GM12892 (cell line): Measurements from ENCODE around the gene TTYH2. TPM values are rescaled to one million over a fixed set of nuclear protein-coding genes. Genes with fewer than 3 reads are reported as not detected.

ENCODE experiments used
- DNase-seq: peaks from one replicate; pipeline ENCODE4 v3.0.0; 2011; ENCODE audit not compliant: insufficient read length
- FAIRE-seq: peaks from 2 replicates; lab custom pipeline; 2011; peaks lifted over from hg19 to GRCh38; lab: Jason Lieb, UNC
- POLR2A ChIP-seq: IDR thresholded peaks from 2 replicates; pipeline ENCODE4 v1.6.1; 2011; ENCODE audit warnings: low read depth, low read length, control low read depth
- POLR2AphosphoS5 ChIP-seq: IDR thresholded peaks from 2 replicates; pipeline ENCODE4 v1.6.1; 2011; ENCODE audit warnings: low read depth, low read length, control low read depth
- TAF1 ChIP-seq: IDR thresholded peaks from 2 replicates; pipeline ENCODE4 v1.6.1; 2011; ENCODE audit warnings: low read depth, mild to moderate bottlenecking, control low read depth, low read length, borderline replicate concordance
- polyA plus RNA-seq: library from polyadenylated mRNA; unstranded; fragments of >200 nt; gene quantifications from one replicate; pipeline ENCODE4 v1.2.1, GENCODE V29; 2012; ENCODE audit warnings: missing spikeins, inconsistent platforms; ENCODE audit not compliant: missing spikeins

Gene TTYH2
- 5.6 TPM for polyA plus RNA-seq

DNA sequence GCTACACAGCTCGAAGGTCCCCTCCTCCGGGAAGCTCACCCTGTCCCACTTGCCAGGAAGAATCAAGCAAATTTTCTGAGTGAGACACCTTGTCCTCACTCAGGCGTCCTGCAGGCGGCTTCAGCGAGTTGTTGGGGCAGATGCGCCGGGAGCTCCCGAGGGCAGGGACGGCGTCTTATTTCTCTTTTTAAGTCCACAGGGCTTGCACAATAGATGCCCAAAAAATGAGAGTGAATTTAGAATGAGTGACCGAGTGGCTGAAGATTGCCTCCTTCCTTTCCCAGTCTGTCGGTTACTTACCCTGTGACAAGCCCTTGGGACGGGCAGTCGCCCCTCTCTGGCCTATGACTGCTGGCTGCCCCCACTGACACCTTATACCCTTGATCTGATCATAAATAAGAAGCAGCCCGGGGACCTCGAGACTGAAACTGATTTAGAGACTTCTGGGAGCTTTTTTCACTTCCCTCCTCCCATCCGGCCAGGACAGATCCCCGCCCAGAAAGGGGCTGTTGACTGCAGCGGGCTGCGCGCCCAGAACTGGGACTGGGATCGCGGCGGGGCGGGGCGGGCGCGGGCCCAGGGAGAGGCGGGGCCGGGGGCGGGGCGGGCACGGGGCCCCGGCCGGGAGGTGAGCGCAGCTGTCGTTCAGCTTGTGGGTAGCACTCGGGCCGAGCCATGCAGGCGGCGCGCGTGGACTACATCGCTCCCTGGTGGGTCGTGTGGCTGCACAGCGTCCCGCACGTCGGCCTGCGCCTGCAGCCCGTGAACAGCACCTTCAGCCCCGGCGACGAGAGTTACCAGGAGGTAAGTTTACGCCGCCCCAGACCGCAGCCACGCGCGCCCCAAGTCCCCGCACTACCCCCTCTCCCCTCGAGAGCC is at the start of gene TTYH2:
TTYH2 (plus strand) TSS at position 659 of the 879 bp plus-strand sequence; CDS start at position 676, 17 bp downstream.
- DNase-seq, result peak; percentile 73
- peak; percentile 89 for FAIRE-seq
- TF ChIP-seq TAF1, result no peak
- peak; percentile 45; the same call in 1 of the 2 replicates for TF ChIP-seq POLR2A
- peak; percentile 33; the same call in 1 of the 2 replicates for TF ChIP-seq POLR2AphosphoS5

DNA sequence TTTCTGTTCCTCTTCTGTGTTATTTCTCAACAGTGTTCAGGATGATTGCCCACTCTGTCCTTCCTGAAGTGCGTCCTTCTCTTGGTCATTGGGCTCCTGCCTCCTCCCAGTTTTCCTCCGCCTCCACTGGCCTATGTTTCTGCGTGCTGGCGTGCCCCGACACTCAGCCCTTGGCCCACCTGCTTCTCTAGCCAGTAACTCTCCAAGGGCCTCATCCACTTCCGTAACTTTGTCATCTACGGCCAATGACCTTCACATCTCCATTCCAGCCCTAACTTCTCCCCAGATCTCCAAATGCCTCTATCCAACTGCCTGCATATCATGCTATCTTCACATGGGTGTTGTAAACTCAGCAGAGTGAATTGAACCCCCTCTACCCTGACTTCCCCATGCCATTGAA is 49.5 kb upstream of the TTYH2 start:
- FAIRE-seq (no peak), DNase-seq (no peak)
- no peak for TF ChIP-seq POLR2AphosphoS5
- TF ChIP-seq POLR2A, result no peak
- TF ChIP-seq TAF1, result no peak

GRCh38 chr17:74164446-74165045 is 48.8 kb upstream of the TTYH2 start:
- DNase-seq, result no peak
- no peak for TF ChIP-seq POLR2AphosphoS5
- no peak for TF ChIP-seq TAF1
- no peak for TF ChIP-seq POLR2A
- FAIRE-seq, result no peak

DNA sequence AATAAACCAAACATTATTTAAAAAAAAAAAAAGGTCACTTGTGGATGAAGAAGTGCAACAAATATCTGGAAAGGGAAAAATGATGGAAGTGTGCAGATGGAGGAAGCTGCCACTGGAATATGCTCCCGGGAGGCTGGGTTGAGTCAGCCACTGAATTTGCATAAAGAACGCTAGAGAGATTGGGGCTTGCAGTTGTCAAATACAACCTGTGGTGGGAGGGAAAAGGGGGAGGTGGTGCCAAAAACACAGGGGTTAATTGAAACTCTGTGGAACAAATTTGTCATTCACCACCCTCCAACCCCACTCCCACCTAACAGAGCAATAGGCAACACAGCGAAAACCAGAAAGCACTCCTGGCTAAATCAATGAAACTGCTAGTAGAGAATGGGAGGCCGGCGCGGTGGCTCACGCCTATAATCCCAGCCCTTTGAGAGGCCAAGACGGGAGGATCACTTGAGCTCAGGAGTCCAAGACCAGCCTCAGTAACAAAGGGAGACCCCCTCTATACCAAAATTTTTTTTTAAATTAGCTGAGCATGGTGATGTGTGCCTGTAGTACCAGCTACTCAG is 47.5 kb upstream of the TTYH2 start:
- no peak for DNase-seq
- TF ChIP-seq TAF1 (no peak), POLR2AphosphoS5 (no peak), POLR2A (no peak)
- no peak for FAIRE-seq

DNA sequence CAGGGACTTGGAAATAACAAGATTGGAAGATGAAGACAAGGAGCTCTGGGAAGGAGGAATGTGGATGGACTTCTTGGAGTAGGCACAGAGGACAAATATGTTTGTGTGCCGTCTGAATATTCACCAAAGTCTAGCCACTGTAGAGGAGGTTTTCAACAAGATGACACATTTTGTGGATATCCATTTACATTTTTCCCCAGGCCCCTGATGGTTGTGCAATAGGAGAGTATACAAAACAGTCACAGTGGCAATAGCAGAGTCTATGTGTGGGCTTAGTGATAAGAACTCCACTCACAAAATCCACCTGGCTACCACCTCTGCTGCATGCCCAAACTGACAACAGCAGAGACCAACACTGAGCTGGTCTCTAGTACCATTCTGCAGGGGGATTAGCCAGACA is 42.4 kb upstream of the TTYH2 start:
- FAIRE-seq (no peak), DNase-seq (no peak)
- TF ChIP-seq TAF1 (no peak), POLR2A (no peak), POLR2AphosphoS5 (no peak)

DNA sequence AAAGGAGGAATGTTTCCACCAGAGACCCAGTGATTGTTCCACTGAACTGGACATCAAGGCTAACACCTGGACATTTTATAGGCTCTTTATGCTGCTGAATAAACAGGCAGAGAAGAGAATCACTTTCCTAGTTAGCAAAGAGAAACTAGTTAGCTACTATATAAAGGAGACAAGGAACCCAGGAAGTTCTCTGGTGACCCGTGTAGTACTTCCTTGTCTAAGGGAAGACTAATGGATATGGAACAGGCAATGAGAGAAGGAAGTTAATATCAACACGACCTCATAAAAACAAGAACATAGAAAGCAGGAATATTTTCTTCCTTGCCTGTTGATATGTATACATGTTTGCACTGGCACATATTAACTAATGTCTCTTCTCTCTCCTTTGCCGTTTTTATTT is 40.7 kb upstream of the TTYH2 start:
- FAIRE-seq (no peak), DNase-seq (no peak)
- TF ChIP-seq TAF1, result no peak
- no peak for TF ChIP-seq POLR2A
- no peak for TF ChIP-seq POLR2AphosphoS5

- no peak for FAIRE-seq
- TF ChIP-seq POLR2AphosphoS5 (no peak), POLR2A (no peak), TAF1 (no peak)
- DNase-seq, result no peak
Measured at GRCh38 chr17:74176546-74177001, 36.8 kb upstream of the TTYH2 start.

- FAIRE-seq, result no peak
- no peak for DNase-seq
- TF ChIP-seq POLR2A, result no peak
- TF ChIP-seq POLR2AphosphoS5, result no peak
- TF ChIP-seq TAF1, result no peak
Measured at GRCh38 chr17:74177018-74177450, 36.3 kb upstream of the TTYH2 start.

- FAIRE-seq (no peak), DNase-seq (no peak)
- TF ChIP-seq POLR2A (no peak), TAF1 (no peak), POLR2AphosphoS5 (no peak)
Measured at GRCh38 chr17:74179576-74179975, 33.8 kb upstream of the TTYH2 start.

- DNase-seq, result no peak
- no peak for FAIRE-seq
- no peak for TF ChIP-seq POLR2AphosphoS5
- TF ChIP-seq TAF1, result no peak
- no peak for TF ChIP-seq POLR2A
Measured at GRCh38 chr17:74180336-74180735, 33.0 kb upstream of the TTYH2 start.

GRCh38 chr17:74181341-74181740 is 32.0 kb upstream of the TTYH2 start:
- DNase-seq, result no peak
- FAIRE-seq, result no peak
- TF ChIP-seq POLR2AphosphoS5 (no peak), TAF1 (no peak), POLR2A (no peak)
